ENCODE data around the gene OSBPL6. TPM values are rescaled to one million over a fixed set of nuclear protein-coding genes. Genes with fewer than 3 reads are reported as not detected.

Gene OSBPL6
- total RNA-seq, 1 experiment from 2014 or later = 2.1 TPM

DNA sequence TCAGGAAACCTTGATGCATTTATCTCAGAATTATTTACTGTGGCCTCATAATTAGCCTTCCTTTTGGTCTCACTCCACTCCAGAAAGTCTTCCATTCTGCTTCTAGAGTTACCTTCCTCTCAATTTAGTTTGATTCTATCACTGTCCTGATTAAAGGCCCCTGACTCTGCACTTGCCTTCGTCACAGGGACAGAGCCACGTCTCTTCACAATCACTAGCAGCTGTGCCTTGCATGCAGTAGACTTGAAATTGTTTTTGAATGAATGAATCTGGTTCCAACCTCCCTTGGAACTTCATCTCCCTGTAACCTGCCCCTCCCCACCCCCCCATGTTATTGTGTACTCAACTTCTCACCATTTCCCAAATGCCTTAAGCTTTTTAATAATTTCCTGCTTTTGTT is 52.4 kb downstream of the OSBPL6 start:
- DNase-seq (ENCODE audit: low read depth, low spot score) (no peak), ATAC-seq (no peak)
- Histone ChIP-seq H3K27ac (ENCODE audit: low read length) (no peak overlapping the region), H3K36me3 (ENCODE audit: control insufficient read depth, insufficient read depth, low read length) (no peaks in the 10 kb centered on the region), H3K9me3 (ENCODE audit: control insufficient read depth, insufficient read depth, low read depth, low read length) (no peaks in the 10 kb centered on the region), H3K27me3 (ENCODE audit: control insufficient read depth, insufficient read depth, low read length) (no peaks in the 10 kb centered on the region), H3K4me3 (ENCODE audit: low read depth in 2 of 2, low read length in 2 of 2) (no peak overlapping the region), H3K4me1 (ENCODE audit: control insufficient read depth, insufficient read depth, low read length) (no peaks in the 10 kb centered on the region)
- POLR2A ChIA-PET = no interaction called here
- no TSS peak for BruUV-seq (replicated peaks)
- TF ChIP-seq SIN3A (IDR thresholded peaks at IDR 0.05; ENCODE audit: borderline replicate concordance, insufficient read depth, low read depth, low read length) = no peak
- TF ChIP-seq REST (IDR thresholded peaks at IDR 0.05; ENCODE audit: insufficient read depth in 1 of 2, low read depth in 2 of 2, low read length in 1 of 2) = no peak
- TF ChIP-seq POLR2AphosphoS5 (IDR thresholded peaks at IDR 0.05; ENCODE audit: low read depth, low read length) = no peak
- no peak for TF ChIP-seq TCF7L2 (IDR thresholded peaks at IDR 0.05; ENCODE audit: low read depth, low read length)
- TF ChIP-seq, protein P1, sequence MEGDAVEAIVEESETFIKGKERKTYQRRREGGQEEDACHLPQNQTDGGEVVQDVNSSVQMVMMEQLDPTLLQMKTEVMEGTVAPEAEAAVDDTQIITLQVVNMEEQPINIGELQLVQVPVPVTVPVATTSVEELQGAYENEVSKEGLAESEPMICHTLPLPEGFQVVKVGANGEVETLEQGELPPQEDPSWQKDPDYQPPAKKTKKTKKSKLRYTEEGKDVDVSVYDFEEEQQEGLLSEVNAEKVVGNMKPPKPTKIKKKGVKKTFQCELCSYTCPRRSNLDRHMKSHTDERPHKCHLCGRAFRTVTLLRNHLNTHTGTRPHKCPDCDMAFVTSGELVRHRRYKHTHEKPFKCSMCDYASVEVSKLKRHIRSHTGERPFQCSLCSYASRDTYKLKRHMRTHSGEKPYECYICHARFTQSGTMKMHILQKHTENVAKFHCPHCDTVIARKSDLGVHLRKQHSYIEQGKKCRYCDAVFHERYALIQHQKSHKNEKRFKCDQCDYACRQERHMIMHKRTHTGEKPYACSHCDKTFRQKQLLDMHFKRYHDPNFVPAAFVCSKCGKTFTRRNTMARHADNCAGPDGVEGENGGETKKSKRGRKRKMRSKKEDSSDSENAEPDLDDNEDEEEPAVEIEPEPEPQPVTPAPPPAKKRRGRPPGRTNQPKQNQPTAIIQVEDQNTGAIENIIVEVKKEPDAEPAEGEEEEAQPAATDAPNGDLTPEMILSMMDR (IDR thresholded peaks at IDR 0.05) = no peak
- in situ Hi-C loops (cut with HindIII; ENCODE audit: low pct_unique_long_range_greater_than_20kb, low sequenced_read_pairs) = no loop called here
- CTCF ChIA-PET = interaction anchor here (0.6 kb wide), 1 partner anchor 69 kb away, joined by 3 read pairs; no protein-coding TSS in a partner anchor
- intact Hi-C loops (cut with micrococcal nuclease; ENCODE audit: unreplicated experiment) = no loop called here

DNA sequence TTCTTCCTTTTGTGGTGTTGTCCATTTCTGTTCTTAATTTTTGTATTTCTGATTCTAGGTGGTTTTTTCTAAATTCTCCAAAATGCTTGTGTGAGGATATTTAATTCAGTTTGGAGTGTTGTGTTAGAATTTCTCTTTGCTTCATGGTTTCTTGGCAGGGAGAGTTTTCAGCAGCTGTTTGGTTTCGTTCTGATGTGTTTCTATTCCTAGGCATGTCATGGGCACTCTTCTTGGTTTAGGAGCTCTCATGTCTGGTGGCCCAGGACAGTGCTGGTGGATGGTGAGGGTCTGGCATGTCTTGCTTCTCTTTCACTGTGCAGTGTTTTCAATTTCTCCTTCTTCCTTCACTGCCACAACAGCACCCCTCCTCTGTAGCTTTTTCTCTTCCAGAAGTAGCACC is 52.9 kb downstream of the OSBPL6 start:
- no TSS peak for BruUV-seq (replicated peaks)
- TF ChIP-seq SIN3A (IDR thresholded peaks at IDR 0.05; ENCODE audit: borderline replicate concordance, insufficient read depth, low read depth, low read length) = no peak
- TF ChIP-seq, protein P1 (IDR thresholded peaks at IDR 0.05) = no peak
- no peak for TF ChIP-seq POLR2AphosphoS5 (IDR thresholded peaks at IDR 0.05; ENCODE audit: low read depth, low read length)
- no peak for TF ChIP-seq TCF7L2 (IDR thresholded peaks at IDR 0.05; ENCODE audit: low read depth, low read length)
- no peak for TF ChIP-seq REST (IDR thresholded peaks at IDR 0.05; ENCODE audit: insufficient read depth in 1 of 2, low read depth in 2 of 2, low read length in 1 of 2)
- ATAC-seq (no peak), DNase-seq (ENCODE audit: low read depth, low spot score) (no peak)
- no peaks in the 10 kb centered on the region for H3K27me3 ChIP-seq (ENCODE audit: control insufficient read depth, insufficient read depth, low read length)
- H3K4me1 ChIP-seq (ENCODE audit: control insufficient read depth, insufficient read depth, low read length) = no peaks in the 10 kb centered on the region
- no peak overlapping the region for H3K4me3 ChIP-seq (ENCODE audit: low read depth in 2 of 2, low read length in 2 of 2)
- POLR2A ChIA-PET = no interaction called here
- H3K27ac ChIP-seq (ENCODE audit: low read length) = no peak overlapping the region
- H3K36me3 ChIP-seq (ENCODE audit: control insufficient read depth, insufficient read depth, low read length) = no peaks in the 10 kb centered on the region
- in situ Hi-C loops (cut with HindIII; ENCODE audit: low pct_unique_long_range_greater_than_20kb, low sequenced_read_pairs) = no loop called here
- no peaks in the 10 kb centered on the region for H3K9me3 ChIP-seq (ENCODE audit: control insufficient read depth, insufficient read depth, low read depth, low read length)
- CTCF ChIA-PET = no interaction called here
- intact Hi-C loops (cut with micrococcal nuclease; ENCODE audit: unreplicated experiment) = no loop called here

All from Panc1 (cell line).